Osteocyte (in vitro differentiated cells): ENCODE results near the gene NAT10. TPM values are rescaled to one million over a fixed set of nuclear protein-coding genes. Genes with fewer than 3 reads are reported as not detected.

Experiments used
- DNase-seq: peaks from one replicate; pipeline ENCODE4 v3.0.0; 2021; ENCODE audit warnings: mixed read lengths; ENCODE audit not compliant: unreplicated experiment; ENCODE audit errors: extremely low spot score
- H3K27ac Mint-ChIP-seq: one replicate; pipeline ENCODE4 v1.8.0; 2021; ENCODE audit warnings: mild to moderate bottlenecking, mixed read lengths; ENCODE audit not compliant: unreplicated experiment
- H3K27me3 Mint-ChIP-seq: one replicate; pipeline ENCODE4 v1.8.0; 2021; ENCODE audit warnings: mixed read lengths; ENCODE audit not compliant: unreplicated experiment
- H3K36me3 Mint-ChIP-seq: one replicate; pipeline ENCODE4 v1.8.0; 2021; ENCODE audit warnings: mixed read lengths; ENCODE audit not compliant: unreplicated experiment
- H3K4me1 Mint-ChIP-seq: one replicate; pipeline ENCODE4 v1.8.0; 2021; ENCODE audit warnings: mixed read lengths; ENCODE audit not compliant: unreplicated experiment
- H3K4me3 Mint-ChIP-seq: one replicate; pipeline ENCODE4 v1.8.0; 2021; ENCODE audit warnings: mild to moderate bottlenecking, moderate library complexity, mixed read lengths; ENCODE audit not compliant: unreplicated experiment
- H3K9me3 Mint-ChIP-seq: one replicate; pipeline ENCODE4 v1.8.0; 2021; ENCODE audit warnings: mixed read lengths; ENCODE audit not compliant: unreplicated experiment
- total RNA-seq: library from RNA; stranded (reverse); gene quantifications from 2 replicates; pipeline ENCODE4 v1.2.1, GENCODE V29; 2021
- TF ChIP-seq, protein P1 (sequence below): fragments of 200-600 bp; sonication (generic); IDR thresholded peaks from 2 replicates; pipeline ENCODE4 v1.5.0; 2021; ENCODE audit warnings: antibody characterized with exemption, mild to moderate bottlenecking, moderate library complexity

Gene NAT10
- total RNA-seq, 1 donor from 2014 or later: 38.6 TPM

DNA sequence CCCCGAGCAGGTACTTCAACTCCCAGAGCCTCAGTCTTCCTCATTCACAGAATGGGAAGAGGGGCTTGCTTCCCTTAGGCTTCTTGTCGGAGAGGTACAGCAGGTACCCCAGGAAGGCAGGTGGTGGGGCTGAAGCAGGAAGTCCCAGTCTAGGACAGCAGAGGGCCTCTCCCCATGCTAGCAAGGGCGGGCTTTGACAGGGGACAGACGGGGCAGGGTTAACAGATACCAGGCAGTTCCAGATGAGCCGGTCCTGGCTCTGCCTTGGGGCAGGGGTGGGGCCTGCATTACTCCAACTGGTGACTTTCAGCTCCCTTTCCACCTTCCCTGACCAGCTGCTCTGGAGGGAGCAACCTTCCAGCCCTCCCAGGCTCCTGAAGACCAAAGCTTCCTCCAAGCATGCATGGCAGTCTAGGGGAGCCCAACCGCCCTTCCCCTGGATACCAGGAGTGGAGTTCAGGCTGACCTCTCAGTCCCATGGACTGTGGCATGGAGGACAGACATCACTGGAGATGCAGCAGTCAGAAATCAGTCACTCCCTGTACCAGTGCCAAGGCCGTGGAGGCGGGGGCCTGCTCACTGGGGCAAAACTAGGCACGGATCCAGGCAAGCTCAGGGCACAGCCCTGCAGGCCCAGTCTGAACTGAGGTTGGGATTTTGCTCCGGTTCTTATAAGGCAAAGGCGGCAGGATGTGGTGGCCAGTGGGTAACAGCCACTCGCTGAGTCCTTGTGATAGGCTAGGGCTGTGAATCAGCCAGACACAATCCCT lies 60.5 kb downstream of the NAT10 start:
- no peak overlapping the region for H3K4me3 Mint-ChIP-seq
- H3K27me3 Mint-ChIP-seq: peaks cover 6% of the 10 kb centered on the region
- no peaks in the 10 kb centered on the region for H3K9me3 Mint-ChIP-seq
- TF ChIP-seq, protein P1, sequence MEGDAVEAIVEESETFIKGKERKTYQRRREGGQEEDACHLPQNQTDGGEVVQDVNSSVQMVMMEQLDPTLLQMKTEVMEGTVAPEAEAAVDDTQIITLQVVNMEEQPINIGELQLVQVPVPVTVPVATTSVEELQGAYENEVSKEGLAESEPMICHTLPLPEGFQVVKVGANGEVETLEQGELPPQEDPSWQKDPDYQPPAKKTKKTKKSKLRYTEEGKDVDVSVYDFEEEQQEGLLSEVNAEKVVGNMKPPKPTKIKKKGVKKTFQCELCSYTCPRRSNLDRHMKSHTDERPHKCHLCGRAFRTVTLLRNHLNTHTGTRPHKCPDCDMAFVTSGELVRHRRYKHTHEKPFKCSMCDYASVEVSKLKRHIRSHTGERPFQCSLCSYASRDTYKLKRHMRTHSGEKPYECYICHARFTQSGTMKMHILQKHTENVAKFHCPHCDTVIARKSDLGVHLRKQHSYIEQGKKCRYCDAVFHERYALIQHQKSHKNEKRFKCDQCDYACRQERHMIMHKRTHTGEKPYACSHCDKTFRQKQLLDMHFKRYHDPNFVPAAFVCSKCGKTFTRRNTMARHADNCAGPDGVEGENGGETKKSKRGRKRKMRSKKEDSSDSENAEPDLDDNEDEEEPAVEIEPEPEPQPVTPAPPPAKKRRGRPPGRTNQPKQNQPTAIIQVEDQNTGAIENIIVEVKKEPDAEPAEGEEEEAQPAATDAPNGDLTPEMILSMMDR: no peak
- H3K27ac Mint-ChIP-seq: no peak overlapping the region
- no peaks in the 10 kb centered on the region for H3K36me3 Mint-ChIP-seq
- no peak for DNase-seq
- no peaks in the 10 kb centered on the region for H3K4me1 Mint-ChIP-seq

- DNase-seq: no peak
- H3K4me1 Mint-ChIP-seq: no peaks in the 10 kb centered on the region
- H3K36me3 Mint-ChIP-seq: no peaks in the 10 kb centered on the region
- H3K27me3 Mint-ChIP-seq: peaks cover 6% of the 10 kb centered on the region
- H3K9me3 Mint-ChIP-seq: no peaks in the 10 kb centered on the region
- TF ChIP-seq, protein P1: no peak
- no peak overlapping the region for H3K27ac Mint-ChIP-seq
- H3K4me3 Mint-ChIP-seq: no peak overlapping the region
Observed at GRCh38 chr11:34166806-34167740, 61.6 kb downstream of the NAT10 start.

- H3K4me1 Mint-ChIP-seq: no peaks in the 10 kb centered on the region
- H3K27ac Mint-ChIP-seq: no peak overlapping the region
- H3K4me3 Mint-ChIP-seq: no peak overlapping the region
- DNase-seq: no peak
- TF ChIP-seq, protein P1: no peak
- peaks cover 6% of the 10 kb centered on the region for H3K27me3 Mint-ChIP-seq
- H3K36me3 Mint-ChIP-seq: no peaks in the 10 kb centered on the region
- H3K9me3 Mint-ChIP-seq: no peaks in the 10 kb centered on the region
Observed at GRCh38 chr11:34167961-34168360, 62.5 kb downstream of the NAT10 start.

GRCh38 chr11:34168642-34169420 lies 63.4 kb downstream of the NAT10 start:
- TF ChIP-seq, protein P1: no peak
- Mint-ChIP-seq H3K27ac (no peak overlapping the region), H3K9me3 (no peaks in the 10 kb centered on the region), H3K36me3 (no peaks in the 10 kb centered on the region), H3K4me1 (peaks cover 3% of the 10 kb centered on the region), H3K27me3 (peaks cover 6% of the 10 kb centered on the region), H3K4me3 (no peak overlapping the region)
- no peak for DNase-seq
